Amniotic epithelial cell (primary cell): ENCODE data around the gene CCL8.
A peak's percentile ranks its signal among the peaks of the same experiment; 100 is the strongest.
"Not testable (repeated sequence)": the region's sequence is repeated elsewhere in the genome, so short reads cannot be mapped to it uniquely, and the experiment has no call there.

Experiments
- DNase-seq: peaks from one replicate; pipeline ENCODE4 v3.0.0-alpha.2; 2010; ENCODE audit warnings: low read depth

The CCL8 gene

DNA sequence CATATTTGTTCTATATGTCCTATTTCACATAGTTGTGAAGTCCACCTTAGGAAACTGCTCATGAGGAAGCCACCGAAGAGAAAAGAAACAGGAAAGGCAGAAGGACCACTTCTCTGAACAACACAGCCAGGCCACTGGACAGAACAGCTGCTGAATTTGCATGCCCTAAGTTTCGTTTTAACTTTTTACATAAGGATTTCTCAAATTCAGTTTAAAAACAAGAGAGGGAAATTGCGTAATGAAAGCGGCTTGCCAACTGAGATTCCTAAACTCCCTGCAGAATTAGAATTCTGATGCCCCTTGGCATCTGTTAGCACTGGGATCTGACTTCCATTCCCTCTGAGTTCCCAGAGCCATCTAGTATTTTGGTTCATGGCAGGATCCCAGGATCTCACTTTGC lies 5.0 kb upstream of the CCL8 start:
- DNase-seq, result no peak

- no peak for DNase-seq
Measured at GRCh38 chr17:34318474-34318873, 761 bp upstream of the CCL8 start.

GRCh38 chr17:34321964-34322363 lies 2.7 kb downstream of the CCL8 start:
- DNase-seq, result no peak

DNA sequence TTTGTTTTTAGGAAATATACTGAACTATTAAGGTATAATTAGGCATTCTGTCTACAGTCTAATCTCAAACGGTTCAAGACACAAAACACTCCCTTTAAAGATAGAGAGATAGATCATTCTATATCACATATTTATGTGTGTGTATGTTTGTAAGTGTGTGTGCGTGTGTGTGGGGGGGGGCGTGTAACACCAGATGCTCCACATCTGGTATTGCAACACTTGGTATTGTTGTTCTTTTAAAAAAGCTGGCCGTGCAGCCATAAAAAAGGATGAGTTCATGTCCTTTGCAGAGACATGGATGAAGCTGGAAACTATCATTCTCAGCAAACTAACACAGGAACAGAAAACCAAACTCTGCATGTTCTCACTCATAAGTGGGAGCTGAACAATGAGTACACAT lies 8.3 kb downstream of the CCL8 start:
- not testable (repeated sequence) for DNase-seq

DNA sequence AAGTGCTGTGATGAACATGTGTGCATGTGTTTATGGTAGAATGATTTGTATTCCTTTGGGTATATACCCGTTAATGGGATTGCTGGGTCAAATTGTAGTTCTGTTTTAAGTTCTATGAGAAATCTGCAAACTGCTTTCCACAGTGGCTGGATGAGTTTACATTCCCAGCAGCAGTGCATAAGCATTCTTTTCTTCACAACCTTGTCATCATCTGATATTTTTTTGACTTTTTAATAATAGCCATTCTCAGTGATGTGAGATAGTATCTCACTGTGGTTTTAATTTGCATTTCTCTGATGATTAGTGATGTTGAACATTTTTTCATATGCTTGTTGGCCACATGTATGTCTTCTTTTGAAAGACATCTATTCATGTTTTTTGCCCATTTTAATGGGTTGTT lies 18.5 kb downstream of the CCL8 start:
- no peak for DNase-seq

DNA sequence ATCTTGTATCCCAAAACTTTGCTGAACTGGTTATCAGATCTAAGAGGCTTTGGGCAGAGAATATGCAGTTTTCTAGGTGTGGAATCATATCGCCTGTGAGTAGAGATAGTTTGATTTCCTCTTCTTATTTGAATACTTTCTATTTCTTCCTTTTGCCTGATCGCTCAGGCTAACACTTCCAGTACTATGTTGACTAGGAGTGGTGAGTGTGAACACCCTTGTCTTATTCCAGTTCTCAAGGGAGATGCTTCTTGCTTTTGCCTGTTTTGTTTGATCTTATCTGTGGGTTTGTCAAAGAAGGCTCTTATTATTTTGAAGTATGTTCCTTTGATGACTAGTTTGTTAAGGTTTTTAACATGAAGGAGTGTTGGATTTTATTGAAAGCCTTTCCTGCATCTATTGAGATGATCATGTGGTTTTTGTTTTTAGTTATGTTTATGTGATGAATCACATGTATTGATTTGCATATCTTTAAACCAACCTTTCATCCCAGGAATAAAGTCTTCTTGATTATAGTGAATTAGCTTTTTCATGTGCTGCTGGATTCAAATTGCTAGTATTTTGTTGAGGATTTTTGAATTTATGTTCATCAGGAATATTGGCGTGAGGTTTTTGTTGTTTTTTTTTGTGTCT lies 20.0 kb downstream of the CCL8 start:
- DNase-seq, result no peak

DNA sequence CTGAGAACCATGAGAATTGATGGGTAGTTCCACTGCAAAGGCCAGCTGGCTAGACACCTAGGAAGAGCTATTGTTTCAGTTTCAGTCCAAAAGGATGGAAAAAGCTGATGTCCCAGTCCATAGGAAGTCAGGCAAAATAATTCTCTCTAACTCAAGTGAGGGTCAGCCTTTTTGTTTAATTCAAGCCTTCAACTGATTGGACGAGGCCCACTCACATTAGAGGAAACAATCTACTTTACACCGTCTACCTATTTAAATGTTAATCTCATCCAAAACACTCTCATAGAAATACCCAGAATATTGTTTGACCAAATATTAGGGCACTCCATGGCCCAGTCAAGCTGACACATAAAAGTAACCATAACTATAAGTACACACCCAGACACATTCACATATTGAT lies 22.7 kb downstream of the CCL8 start:
- DNase-seq, result no peak

- DNase-seq, result no peak
Measured at GRCh38 chr17:34347063-34347462, 27.8 kb downstream of the CCL8 start.

DNA sequence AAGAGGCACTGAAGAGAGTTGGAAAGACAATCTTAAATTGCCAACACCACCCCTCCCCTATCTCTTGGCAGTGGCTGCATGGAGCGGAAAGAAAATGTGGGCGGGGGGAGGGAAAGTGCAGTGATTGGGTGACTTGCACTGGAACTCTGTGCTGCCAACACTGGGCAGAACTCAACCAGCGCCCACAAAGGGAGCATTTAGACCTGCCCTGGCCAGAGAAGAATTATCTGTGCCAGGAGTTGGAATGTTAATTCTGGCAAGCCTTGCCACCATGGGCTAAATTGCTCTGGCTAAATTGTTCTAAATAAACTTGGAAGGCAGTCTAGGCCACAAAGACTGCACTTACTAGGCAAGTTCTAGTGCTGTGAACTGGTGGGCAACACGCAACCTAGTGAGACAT lies 30.5 kb downstream of the CCL8 start:
- DNase-seq, result no peak

DNA sequence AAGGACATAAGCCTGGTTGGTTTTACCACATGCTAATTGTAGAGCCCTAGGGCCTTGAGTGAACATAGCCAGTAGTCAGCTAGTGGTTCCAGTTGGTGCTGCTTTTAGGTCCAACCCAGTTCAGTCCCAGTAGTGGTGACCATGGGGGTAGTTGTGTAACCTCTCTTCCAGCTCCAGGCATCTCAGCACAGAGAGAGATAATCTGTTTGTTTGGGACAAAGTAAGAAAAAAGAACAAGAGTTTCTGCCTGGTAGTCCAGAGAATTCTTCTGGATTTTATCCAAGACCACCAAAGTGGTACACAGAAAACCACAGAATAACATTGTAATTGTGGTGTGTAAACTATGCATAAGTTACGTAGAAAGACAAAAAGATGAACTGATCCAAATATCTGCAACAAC lies 31.9 kb downstream of the CCL8 start:
- DNase-seq, result no peak

DNA sequence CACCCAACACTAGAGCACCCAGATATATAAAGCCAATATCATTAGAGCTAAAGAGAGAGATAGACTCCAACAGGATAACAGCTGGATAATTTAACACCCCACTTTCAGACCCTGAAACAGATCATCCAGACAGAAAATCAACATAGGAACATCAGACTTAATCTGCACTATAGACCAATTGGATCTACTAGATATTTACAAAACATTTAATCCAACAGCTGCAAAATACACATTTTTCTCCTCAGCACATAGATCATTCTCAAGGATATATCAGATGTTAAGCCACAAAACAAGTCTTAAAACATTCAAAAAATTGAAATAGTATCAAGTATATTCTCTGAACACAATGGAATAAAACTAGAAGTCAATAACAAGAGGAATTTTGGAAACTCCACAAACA lies 33.0 kb downstream of the CCL8 start:
- no peak for DNase-seq

GRCh38 chr17:34354637-34355036 lies 35.4 kb downstream of the CCL8 start:
- DNase-seq, result no peak

DNA sequence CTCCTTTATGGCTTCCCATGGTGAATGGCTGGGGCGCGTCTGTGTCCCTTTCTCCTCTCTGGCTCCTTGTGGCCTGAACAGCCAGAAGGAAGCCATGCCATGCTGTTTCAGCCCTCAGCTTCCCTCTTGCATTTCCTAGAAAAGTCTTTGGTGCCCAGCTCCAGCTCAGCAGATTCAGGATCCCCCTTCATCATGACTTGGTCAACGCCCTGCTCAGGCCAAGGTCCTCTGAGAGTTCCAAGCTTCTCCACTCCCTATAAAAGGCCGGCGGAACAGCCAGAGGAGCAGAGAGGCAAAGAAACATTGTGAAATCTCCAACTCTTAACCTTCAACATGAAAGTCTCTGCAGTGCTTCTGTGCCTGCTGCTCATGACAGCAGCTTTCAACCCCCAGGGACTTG lies 37.0 kb downstream of the CCL8 start, which contains the start of gene CCL13:
CCL13 (plus strand) TSS at position 287 of the 400 bp plus-strand sequence; CDS start at position 334, 47 bp downstream.
- DNase-seq, result no peak

GRCh38 chr17:34357398-34357797 lies 38.2 kb downstream of the CCL8 start:
- DNase-seq, result no peak

DNA sequence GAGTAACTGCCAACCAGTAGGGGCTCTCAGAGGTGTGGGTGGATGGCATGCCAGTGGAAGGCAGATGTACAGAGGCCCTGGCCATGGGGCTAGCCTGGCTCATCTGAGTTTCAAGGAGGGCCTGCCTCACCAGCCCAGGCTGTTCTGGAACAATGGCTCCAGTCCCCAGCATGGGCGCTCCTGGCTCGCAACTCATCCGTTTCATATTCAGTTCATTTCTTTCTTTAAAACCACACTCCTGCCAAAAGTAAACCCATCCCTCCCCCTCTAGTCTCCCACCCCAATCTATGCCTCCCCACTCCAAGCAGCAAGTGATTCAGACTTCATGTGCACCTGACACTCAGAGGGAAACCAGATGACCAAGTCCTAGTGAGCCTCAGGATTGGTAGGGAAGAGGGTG lies 39.4 kb downstream of the CCL8 start:
- no peak for DNase-seq

DNA sequence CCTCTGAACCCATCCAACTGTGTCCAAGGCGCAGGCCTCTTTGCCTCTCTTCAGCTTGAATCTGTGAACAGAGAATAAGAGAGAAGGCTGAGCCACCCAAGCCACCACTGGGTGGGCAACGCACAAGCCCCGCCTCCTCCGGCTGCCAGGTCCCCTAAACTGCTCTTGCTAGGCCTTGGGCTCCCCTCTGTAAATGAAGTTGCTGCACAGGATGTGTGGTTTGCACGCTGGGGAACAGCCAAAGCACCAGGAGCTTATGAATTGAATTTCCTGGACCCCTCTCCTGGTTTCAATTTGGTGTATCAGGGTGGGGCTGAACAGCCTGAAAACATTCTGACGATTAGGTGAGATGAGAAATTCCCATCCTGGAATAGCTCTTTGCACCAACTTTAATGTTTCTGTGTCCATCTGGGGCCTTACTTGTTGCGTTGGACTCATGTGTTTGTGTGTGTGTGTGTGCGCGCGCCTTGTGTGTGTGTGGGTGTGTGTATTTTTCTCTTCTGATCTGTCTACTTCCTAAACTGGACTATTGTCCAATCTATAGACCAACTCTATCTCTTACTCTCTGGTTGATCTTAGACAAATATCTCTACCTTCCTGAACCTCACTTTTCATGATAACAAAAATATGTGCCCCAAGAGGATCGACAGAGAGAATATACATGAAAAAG lies 41.5 kb downstream of the CCL8 start:
- DNase-seq, result no peak

- peak; percentile 3 for DNase-seq
Measured at GRCh38 chr17:34361478-34362061, 42.3 kb downstream of the CCL8 start.

DNA sequence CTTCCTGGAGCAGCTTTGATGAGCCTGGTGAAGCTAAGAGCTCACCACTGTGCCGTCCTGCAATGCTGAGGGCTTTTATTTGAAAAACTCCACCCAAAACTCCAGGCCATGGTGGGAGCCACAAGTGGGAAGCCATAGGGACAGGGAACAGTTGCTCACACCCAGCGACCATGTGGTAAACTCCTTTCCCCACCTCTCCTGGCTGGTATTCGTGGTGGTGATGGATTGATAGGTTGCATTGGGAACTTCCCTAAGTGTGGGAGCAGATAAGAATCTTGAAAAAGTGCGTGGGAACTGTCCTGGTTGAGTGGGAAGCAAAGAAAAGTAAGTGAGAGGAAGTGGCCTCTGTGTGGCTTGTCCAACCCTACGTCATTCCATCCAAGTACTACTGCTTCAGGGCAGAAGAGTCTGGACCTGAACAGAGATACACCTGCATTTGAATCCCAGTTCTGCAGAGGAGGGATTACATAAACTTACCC lies 44.0 kb downstream of the CCL8 start, which contains the start of gene CCL1:
CCL1 (minus strand) TSS at position 51 of the 479 bp plus-strand sequence. CDS start 72 bp downstream, outside the sequence.
- DNase-seq, result no peak

DNA sequence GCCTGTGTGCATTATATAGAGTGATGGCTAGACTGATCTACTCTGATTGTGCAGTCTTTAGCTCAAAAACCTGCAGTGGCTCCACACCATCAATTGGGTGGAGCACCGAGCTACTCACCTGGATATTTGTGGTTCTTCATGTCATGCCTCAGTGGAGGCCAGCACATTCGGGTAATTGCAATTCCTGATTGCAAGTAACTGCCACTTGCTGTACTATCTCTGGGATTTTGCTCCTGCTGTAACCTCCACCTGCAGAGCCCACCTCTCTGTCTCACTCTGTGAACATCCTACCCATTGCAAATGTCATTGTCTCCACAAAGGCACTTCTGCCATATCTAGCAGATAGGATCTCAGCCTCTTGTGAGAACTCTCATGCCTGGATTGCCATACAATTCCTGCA lies 45.5 kb downstream of the CCL8 start:
- DNase-seq, result no peak

DNA sequence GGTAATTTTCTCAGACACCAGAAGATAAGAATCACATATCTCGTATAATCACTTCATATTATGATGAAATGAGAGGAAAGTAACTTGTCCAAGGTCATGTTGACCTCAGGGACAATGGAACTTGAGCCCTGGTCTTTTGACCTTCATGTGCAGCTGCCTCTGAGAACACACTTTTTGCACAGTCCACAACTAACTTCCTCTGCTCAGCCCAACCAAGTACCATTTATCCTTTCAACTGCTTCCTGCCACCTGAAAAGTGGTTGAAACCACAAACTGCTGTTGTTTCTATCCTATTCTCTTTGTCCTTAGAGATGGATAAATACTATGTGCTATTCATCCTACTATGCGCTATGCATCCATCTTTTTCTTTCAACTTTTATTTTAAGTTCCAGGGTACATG lies 46.1 kb downstream of the CCL8 start:
- DNase-seq, result no peak

DNA sequence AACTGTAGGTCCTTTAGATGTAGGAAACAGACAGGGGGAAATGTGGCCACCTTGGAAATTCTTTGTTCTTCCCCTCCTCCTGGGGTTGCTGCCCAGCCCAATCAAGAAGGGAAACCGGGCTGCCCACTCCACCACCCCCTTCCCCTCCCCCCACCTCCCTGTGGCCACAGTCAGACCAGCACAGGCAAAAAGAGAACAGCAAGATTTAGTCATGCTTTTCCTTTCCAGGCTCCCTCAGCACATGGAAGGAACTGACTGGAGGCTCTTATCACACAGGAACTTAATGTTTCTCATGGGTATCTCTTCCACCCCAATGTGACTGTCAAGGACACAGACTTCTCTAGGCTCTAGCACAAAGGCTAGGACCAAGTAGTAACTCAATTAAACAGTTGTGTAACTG lies 46.8 kb downstream of the CCL8 start:
- no peak for DNase-seq

DNA sequence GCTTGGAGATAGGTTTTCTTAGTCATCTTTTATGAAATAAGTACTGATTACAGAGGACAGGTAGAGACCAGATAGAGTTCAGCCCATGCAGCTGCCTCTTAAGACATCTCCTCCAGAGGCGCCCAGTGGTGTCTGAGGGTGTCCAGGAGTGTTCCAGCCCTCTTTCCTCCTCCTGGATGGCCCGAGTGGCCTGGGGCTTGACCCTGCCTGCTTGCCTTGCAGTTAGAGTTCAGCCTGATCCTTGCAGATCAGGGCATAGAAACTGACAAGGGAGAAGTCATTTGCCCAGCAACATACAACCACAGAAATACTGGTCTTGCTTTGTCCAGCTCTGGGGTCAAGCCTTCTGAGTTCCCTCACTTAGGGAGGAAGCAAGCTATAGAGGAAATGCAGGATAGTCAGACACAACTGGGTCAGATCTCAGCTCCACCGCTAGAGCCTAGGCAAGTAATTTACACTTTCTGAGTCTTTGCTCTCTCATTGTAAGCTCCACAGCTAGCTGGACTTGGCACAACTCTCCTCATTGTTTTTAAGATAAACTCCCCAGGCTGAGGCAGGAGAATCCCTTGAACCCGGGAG lies 47.4 kb downstream of the CCL8 start:
- no peak for DNase-seq
